ENCODE measurements around the gene KIRREL3.

DNA sequence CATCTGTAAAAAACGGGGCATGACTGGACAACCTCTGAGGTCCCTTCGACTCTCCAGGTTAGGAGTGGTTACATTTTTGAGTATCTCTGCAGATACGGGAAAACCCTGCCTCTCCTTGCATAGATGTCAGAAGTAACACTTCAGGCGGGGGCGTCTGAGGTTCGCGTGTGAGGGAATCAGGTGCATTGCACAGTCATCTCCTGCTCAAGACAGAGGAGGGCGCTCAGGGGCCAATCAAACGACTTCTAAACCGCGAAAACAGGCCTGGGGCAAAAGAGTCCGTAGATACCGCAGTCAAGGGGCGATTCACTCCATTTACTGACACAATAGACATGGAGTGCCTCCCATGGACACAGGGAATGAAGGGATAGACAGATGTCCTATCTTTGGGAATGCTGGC, 31.7 kb downstream of the KIRREL3 start:
- TF ChIP-seq POLR2AphosphoS5 (IDR thresholded peaks at IDR 0.05; ENCODE audit: borderline replicate concordance, low read depth, low read length) (no peak), EZH2 (IDR thresholded peaks at IDR 0.05) (no peak)

All from SK-N-MC (cell line).